Omental fat pad (tissue), 4 donors: ENCODE results near the gene BDH2. TPM values are rescaled to one million over a fixed set of nuclear protein-coding genes. Genes with fewer than 3 reads are reported as not detected.
A peak's percentile ranks its signal among the peaks of the same experiment; 100 is the strongest.

ENCODE experiments used
- ATAC-seq: fragments of 150-250 bp; one replicate; pipeline ENCODE4 v1.9.1; 2016; ENCODE audit warnings: mild to moderate bottlenecking, moderate library complexity; ENCODE audit not compliant: low FRiP score
- DNase-seq: peaks from one replicate; pipeline ENCODE4 v3.0.0-alpha.2; 2019; ENCODE audit warnings: low spot score
- total RNA-seq, 4 donors: library from RNA; depleted of rRNA; stranded (reverse); fragments of >200 nt; gene quantifications; one replicate each; pipeline ENCODE4 v1.1.0, GENCODE V29; 2016
- TF ChIP-seq, protein P1 (sequence below), 3 donors: fragments of 450-650 bp; IDR thresholded peaks; one replicate each; pipeline ENCODE4 v1.5.1; 2016 to 2017; ENCODE audit warnings: antibody characterized with exemption in 3 of 3, mild to moderate bottlenecking in 3 of 3, moderate library complexity in 2 of 3

Gene BDH2
- 10 to 100 TPM; 32.9 to 79.9 (median 49.3) TPM for total RNA-seq

DNA sequence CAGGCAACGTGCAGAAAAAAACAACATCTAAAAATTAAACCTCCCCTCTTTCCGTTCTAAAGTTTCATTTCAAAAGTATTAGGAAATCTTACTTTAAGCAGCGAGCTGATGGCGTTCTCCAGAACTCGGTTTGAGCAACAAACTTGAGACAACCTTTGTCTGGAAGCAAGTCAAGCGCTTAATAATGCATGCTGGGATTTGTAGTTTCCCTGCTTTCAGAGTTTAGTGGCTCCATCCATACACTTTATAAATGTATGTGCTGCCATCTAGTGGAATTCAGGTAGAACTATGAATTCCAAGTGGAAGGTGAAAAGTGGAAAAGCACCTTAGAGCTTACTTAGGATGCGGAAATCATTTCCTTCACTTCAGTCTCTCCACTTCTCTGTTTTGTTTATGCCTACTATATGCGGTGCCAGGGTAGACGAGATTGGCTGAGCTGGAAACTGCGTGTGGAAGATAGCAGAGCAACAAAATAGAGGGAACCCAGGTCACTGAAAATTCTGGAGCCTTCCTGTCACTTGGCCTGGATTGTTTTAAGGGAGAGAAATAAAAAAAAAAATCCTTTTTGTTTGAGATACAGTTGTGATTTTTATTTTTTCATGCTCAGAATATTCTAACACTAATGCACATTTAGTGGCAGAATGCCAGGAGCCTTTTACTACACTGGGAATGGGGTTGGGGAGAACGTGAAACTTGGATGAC lies at the start of gene BDH2:
BDH2 (minus strand) TSS at position 144 of the 702 bp plus-strand sequence. CDS start 3,580 bp downstream, outside the sequence.
- DNase-seq (no peak), ATAC-seq (peak; percentile 96)
- TF ChIP-seq, protein P1, sequence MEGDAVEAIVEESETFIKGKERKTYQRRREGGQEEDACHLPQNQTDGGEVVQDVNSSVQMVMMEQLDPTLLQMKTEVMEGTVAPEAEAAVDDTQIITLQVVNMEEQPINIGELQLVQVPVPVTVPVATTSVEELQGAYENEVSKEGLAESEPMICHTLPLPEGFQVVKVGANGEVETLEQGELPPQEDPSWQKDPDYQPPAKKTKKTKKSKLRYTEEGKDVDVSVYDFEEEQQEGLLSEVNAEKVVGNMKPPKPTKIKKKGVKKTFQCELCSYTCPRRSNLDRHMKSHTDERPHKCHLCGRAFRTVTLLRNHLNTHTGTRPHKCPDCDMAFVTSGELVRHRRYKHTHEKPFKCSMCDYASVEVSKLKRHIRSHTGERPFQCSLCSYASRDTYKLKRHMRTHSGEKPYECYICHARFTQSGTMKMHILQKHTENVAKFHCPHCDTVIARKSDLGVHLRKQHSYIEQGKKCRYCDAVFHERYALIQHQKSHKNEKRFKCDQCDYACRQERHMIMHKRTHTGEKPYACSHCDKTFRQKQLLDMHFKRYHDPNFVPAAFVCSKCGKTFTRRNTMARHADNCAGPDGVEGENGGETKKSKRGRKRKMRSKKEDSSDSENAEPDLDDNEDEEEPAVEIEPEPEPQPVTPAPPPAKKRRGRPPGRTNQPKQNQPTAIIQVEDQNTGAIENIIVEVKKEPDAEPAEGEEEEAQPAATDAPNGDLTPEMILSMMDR (IDR thresholded peaks at IDR 0.05) = peak in 1 of 3 donors; percentile 30

DNA sequence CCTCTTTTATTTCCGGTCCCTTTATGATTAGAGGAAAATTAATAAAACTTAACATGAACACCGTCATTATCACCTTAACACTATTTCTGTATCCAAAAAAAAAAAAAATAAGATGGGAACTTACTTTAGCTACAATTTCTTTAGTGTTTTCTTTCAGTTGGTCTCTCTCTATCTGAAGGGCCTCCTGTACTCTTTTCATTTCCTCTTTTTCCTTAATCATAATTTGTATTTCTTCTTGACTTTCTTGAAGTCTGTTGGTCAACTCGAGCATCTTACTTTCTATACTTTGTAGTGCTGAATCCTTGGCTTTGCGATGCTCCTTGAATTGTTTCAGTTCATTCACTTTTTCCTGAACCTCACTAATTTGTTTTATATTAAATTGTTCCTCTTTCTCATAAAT lies 45.3 kb upstream of the BDH2 start:
- ATAC-seq (no peak), DNase-seq (no peak)
- TF ChIP-seq, protein P1 (IDR thresholded peaks at IDR 0.05) = no peak

- DNase-seq (no peak), ATAC-seq (no peak)
- TF ChIP-seq, protein P1 (IDR thresholded peaks at IDR 0.05) = no peak
Observed at GRCh38 chr4:103137446-103137827, 37.8 kb upstream of the BDH2 start.

- TF ChIP-seq, protein P1 (IDR thresholded peaks at IDR 0.05) = no peak
- no peak for DNase-seq
- no peak for ATAC-seq
Observed at GRCh38 chr4:103136671-103137445, 37.2 kb upstream of the BDH2 start.

GRCh38 chr4:103129174-103129573 lies 29.5 kb upstream of the BDH2 start:
- DNase-seq = no peak
- no peak for ATAC-seq
- TF ChIP-seq, protein P1 (IDR thresholded peaks at IDR 0.05) = no peak

- TF ChIP-seq, protein P1 (IDR thresholded peaks at IDR 0.05) = no peak
- no peak for DNase-seq
- ATAC-seq = no peak
Observed at GRCh38 chr4:103126126-103126525, 26.5 kb upstream of the BDH2 start.
